Fibroblast of villous mesenchyme (primary cell): Measurements from ENCODE around the gene ZCWPW1. TPM values are rescaled to one million over a fixed set of nuclear protein-coding genes. Genes with fewer than 3 reads are reported as not detected.

ENCODE experiments used
- DNase-seq: peaks from one replicate; pipeline ENCODE4 v3.0.0-alpha.2; 2010; ENCODE audit warnings: low read depth
- H3K4me3 ChIP-seq: 2 replicates; pipeline ENCODE4 v1.5.1; 2011; ENCODE audit warnings: low read depth, mild to moderate bottlenecking, low read length
- CTCF ChIP-seq: IDR thresholded peaks from 2 replicates; pipeline ENCODE4 v1.5.1; 2012; ENCODE audit warnings: low read depth, mild to moderate bottlenecking, low read length; ENCODE audit not compliant: insufficient read depth
- total RNA-seq: library from RNA; depleted of rRNA; stranded (reverse); fragments of >200 nt; gene quantifications from 2 replicates; pipeline ENCODE4 v1.2.3, GENCODE V29; 2012

ZCWPW1 gene
- total RNA-seq, 1 donor, result 0.43 TPM

- no peak for TF ChIP-seq CTCF
- no peak overlapping the region for H3K4me3 ChIP-seq
- no peak for DNase-seq
Observed at GRCh38 chr7:100411101-100411500, 17.4 kb downstream of the ZCWPW1 start.

GRCh38 chr7:100407285-100408180 is 21.0 kb downstream of the ZCWPW1 start:
- DNase-seq, result peak; percentile 81
- peak; percentile 77 for TF ChIP-seq CTCF
- H3K4me3 ChIP-seq, result no peak overlapping the region

- no peak for TF ChIP-seq CTCF
- peak; percentile 16 for DNase-seq
- no peak overlapping the region for H3K4me3 ChIP-seq
Observed at GRCh38 chr7:100406767-100407166, 21.7 kb downstream of the ZCWPW1 start.

GRCh38 chr7:100402241-100402640 is 26.3 kb downstream of the ZCWPW1 start:
- no peak for DNase-seq
- H3K4me3 ChIP-seq, result no peak overlapping the region
- no peak for TF ChIP-seq CTCF

GRCh38 chr7:100401811-100402210 is 26.7 kb downstream of the ZCWPW1 start:
- DNase-seq, result no peak
- TF ChIP-seq CTCF, result no peak
- no peak overlapping the region for H3K4me3 ChIP-seq

GRCh38 chr7:100400656-100401055 is 27.8 kb downstream of the ZCWPW1 start:
- peak; percentile 17 for TF ChIP-seq CTCF
- peak; percentile 7 for DNase-seq
- H3K4me3 ChIP-seq, result no peak overlapping the region

- no peak for TF ChIP-seq CTCF
- DNase-seq, result no peak
- no peak overlapping the region for H3K4me3 ChIP-seq
Observed at GRCh38 chr7:100400041-100400440, 28.5 kb downstream of the ZCWPW1 start.
